Neural cell (in vitro differentiated cells): Measurements from ENCODE around the gene ABCC3. TPM values are rescaled to one million over a fixed set of nuclear protein-coding genes. Genes with fewer than 3 reads are reported as not detected.

Experiments
- H2AFZ ChIP-seq: fragments of 200-600, 300-800 bp; sonication (generic), shearing (Covaris generic); 2 replicates; pipeline ENCODE4 v1.6.0; 2014; ENCODE audit warnings: low read depth, mild to moderate bottlenecking, antibody characterized with exemption, low read length, moderate library complexity
- H3F3A ChIP-seq: fragments of 200-600 bp; shearing (Covaris generic); 2 replicates; pipeline ENCODE4 v1.6.1; 2016; ENCODE audit warnings: mild to moderate bottlenecking, moderate library complexity, mixed read lengths, antibody characterized with exemption, low read length; ENCODE audit not compliant: insufficient read depth, poor library complexity, severe bottlenecking
- H3K27ac ChIP-seq: fragments of 200-600, 300-800 bp; sonication (generic), shearing (Covaris generic); 2 replicates; pipeline ENCODE4 v1.5.1; 2014; ENCODE audit warnings: mild to moderate bottlenecking, low read length, moderate library complexity
- H3K27me3 ChIP-seq: fragments of 300-800, 200-600 bp; sonication (generic), shearing (Covaris generic); 2 replicates; pipeline ENCODE4 v1.6.0; 2014; ENCODE audit warnings: mild to moderate bottlenecking, low read depth, low read length, moderate library complexity; ENCODE audit not compliant: insufficient read depth
- H3K36me3 ChIP-seq: fragments of 300-800, 200-600 bp; sonication (generic), shearing (Covaris generic); 2 replicates; pipeline ENCODE4 v1.5.1; 2014; ENCODE audit warnings: mild to moderate bottlenecking, antibody characterized with exemption, low read length, moderate library complexity; ENCODE audit not compliant: insufficient read depth
- H3K4me2 ChIP-seq: fragments of 300-800, 200-600 bp; sonication (generic), shearing (Covaris generic); 2 replicates; pipeline ENCODE4 v1.6.0; 2014; ENCODE audit warnings: mild to moderate bottlenecking, low read length
- H3K4me3 ChIP-seq: fragments of 300-800, 200-600 bp; sonication (generic), shearing (Covaris generic); 2 replicates; pipeline ENCODE4 v1.5.1; 2014; ENCODE audit warnings: mild to moderate bottlenecking, low read length, moderate library complexity
- H3K79me2 ChIP-seq: fragments of 200-600 bp; shearing (Covaris generic); replicated peaks from 2 replicates; pipeline ENCODE4 v1.6.0; 2014; ENCODE audit warnings: mild to moderate bottlenecking, low read length, moderate library complexity; ENCODE audit not compliant: insufficient read depth
- H3K9ac ChIP-seq: fragments of 300-800, 200-600 bp; sonication (generic), shearing (Covaris generic); 2 replicates; pipeline ENCODE4 v1.6.1; 2016; ENCODE audit warnings: mild to moderate bottlenecking, low read length, mixed read lengths
- H3K9me2 ChIP-seq: fragments of 200-600 bp; shearing (Covaris generic); 2 replicates; pipeline ENCODE4 v1.6.1; 2016; ENCODE audit warnings: mild to moderate bottlenecking, low read length, mixed read lengths; ENCODE audit not compliant: insufficient read depth
- H3K9me3 ChIP-seq: fragments of 200-600, 300-800 bp; sonication (generic), shearing (Covaris generic); 2 replicates; pipeline ENCODE4 v1.6.1; 2016; ENCODE audit warnings: mild to moderate bottlenecking, mixed run types, low read length, moderate library complexity, mixed read lengths
- H4K20me1 ChIP-seq: fragments of 200-600 bp; shearing (Covaris generic); 2 replicates; pipeline ENCODE4 v1.6.1; 2016; ENCODE audit warnings: mild to moderate bottlenecking, mixed run types; ENCODE audit not compliant: insufficient read depth
- CTCF ChIP-seq: fragments of 450-650 bp; IDR thresholded peaks from 2 replicates; pipeline ENCODE4 v1.5.1; 2014; ENCODE audit warnings: antibody characterized with exemption, mild to moderate bottlenecking, moderate library complexity; ENCODE audit not compliant: poor library complexity, severe bottlenecking
- EP300 ChIP-seq: fragments of 450-650 bp; conservative IDR thresholded peaks from 2 replicates; pipeline ENCODE4 v1.6.1; 2014; ENCODE audit warnings: antibody characterized with exemption, mild to moderate bottlenecking, moderate library complexity; ENCODE audit not compliant: poor library complexity, severe bottlenecking
- EZH2 ChIP-seq: fragments of 200-600, 300-800 bp; shearing (Covaris generic), sonication (generic); IDR thresholded peaks from 2 replicates; pipeline ENCODE4 v1.6.1; 2014; ENCODE audit warnings: antibody characterized with exemption, low read length, borderline replicate concordance, mild to moderate bottlenecking; ENCODE audit not compliant: insufficient read depth, poor library complexity, severe bottlenecking
- MXI1 ChIP-seq: fragments of 450-650 bp; conservative IDR thresholded peaks from 2 replicates; pipeline ENCODE4 v1.6.1; 2014; ENCODE audit warnings: antibody characterized with exemption, mild to moderate bottlenecking; ENCODE audit not compliant: poor library complexity, severe bottlenecking
- RAD21 ChIP-seq: fragments of 450-650 bp; conservative IDR thresholded peaks from 2 replicates; pipeline ENCODE4 v1.6.1; 2014; ENCODE audit warnings: antibody characterized with exemption, mild to moderate bottlenecking, moderate library complexity
- REST ChIP-seq: IDR thresholded peaks from 2 replicates; pipeline ENCODE4 v1.6.1; 2012; ENCODE audit warnings: borderline replicate concordance
- SMC3 ChIP-seq: fragments of 450-650 bp; conservative IDR thresholded peaks from 2 replicates; pipeline ENCODE4 v1.6.1; 2014; ENCODE audit warnings: antibody characterized with exemption, mild to moderate bottlenecking, moderate library complexity; ENCODE audit not compliant: poor library complexity
- TAF1 ChIP-seq: IDR thresholded peaks from 2 replicates; pipeline ENCODE4 v1.6.1; 2012; ENCODE audit warnings: low read depth
- polyA plus RNA-seq: library from polyadenylated mRNA; depleted of rRNA; stranded (reverse); fragments of >200 nt; gene quantifications from 2 replicates; pipeline ENCODE4 v1.2.3, GENCODE V29; 2014

ABCC3 gene
- polyA plus RNA-seq, 1 donor from 2014 or later, result not detected

- Histone ChIP-seq H3K79me2 (no peaks in the 10 kb centered on the region), H3K36me3 (peaks cover 23% of the 10 kb centered on the region), H3K9ac (no peak overlapping the region), H3F3A (no peaks in the 10 kb centered on the region), H3K4me3 (no peak overlapping the region), H3K27me3 (no peaks in the 10 kb centered on the region), H3K27ac (no peak overlapping the region), H3K9me3 (no peaks in the 10 kb centered on the region), H3K4me2 (no peak overlapping the region), H4K20me1 (no peaks in the 10 kb centered on the region), H3K9me2 (no peaks in the 10 kb centered on the region), H2AFZ (no peak overlapping the region)
- TF ChIP-seq RAD21 (no peak), SMC3 (no peak)
Measured at GRCh38 chr17:50697062-50697461, 62.4 kb downstream of the ABCC3 start.

GRCh38 chr17:50697663-50698272 is 63.1 kb downstream of the ABCC3 start:
- peak; percentile 58 for TF ChIP-seq CTCF
- TF ChIP-seq MXI1, result no peak
- TF ChIP-seq RAD21, result peak; percentile 67
- peak; percentile 74 for TF ChIP-seq SMC3
- Histone ChIP-seq H3K9me3 (no peaks in the 10 kb centered on the region), H3K4me3 (no peak overlapping the region), H3K36me3 (peaks cover 23% of the 10 kb centered on the region), H3K27me3 (no peaks in the 10 kb centered on the region), H3K4me2 (no peak overlapping the region), H3K79me2 (no peaks in the 10 kb centered on the region), H3F3A (no peaks in the 10 kb centered on the region), H3K27ac (no peak overlapping the region), H4K20me1 (no peaks in the 10 kb centered on the region), H2AFZ (no peak overlapping the region), H3K9me2 (no peaks in the 10 kb centered on the region), H3K9ac (no peak overlapping the region)

- H4K20me1 ChIP-seq, result no peaks in the 10 kb centered on the region
- TF ChIP-seq EZH2 (no peak), EP300 (no peak), REST (no peak), CTCF (no peak), MXI1 (no peak), RAD21 (no peak), TAF1 (no peak)
- no peaks in the 10 kb centered on the region for H3F3A ChIP-seq
- no peaks in the 10 kb centered on the region for H3K9me2 ChIP-seq
- H3K79me2 ChIP-seq, result peaks cover 7% of the 10 kb centered on the region
- H3K4me3 ChIP-seq, result no peak overlapping the region
- no peak overlapping the region for H3K4me2 ChIP-seq
- no peaks in the 10 kb centered on the region for H3K9me3 ChIP-seq
- H3K9ac ChIP-seq, result no peak overlapping the region
- H3K36me3 ChIP-seq, result peaks cover 21% of the 10 kb centered on the region
- no peak overlapping the region for H3K27ac ChIP-seq
- no peak overlapping the region for H2AFZ ChIP-seq
- H3K27me3 ChIP-seq, result no peaks in the 10 kb centered on the region
Measured at GRCh38 chr17:50699410-50699809, 64.7 kb downstream of the ABCC3 start.
